UCSD-AML1 (cell line): ENCODE measurements around the gene ZNF212.
"Not testable (repeated sequence)": the region's sequence is repeated elsewhere in the genome, so short reads cannot be mapped to it uniquely, and the experiment has no call there.

ENCODE experiments used
- DNase-seq: peaks from one replicate; lab custom pipeline; 2025; ENCODE audit not compliant: unreplicated experiment; lab: John Stamatoyannopoulos, UW

Gene ZNF212

DNA sequence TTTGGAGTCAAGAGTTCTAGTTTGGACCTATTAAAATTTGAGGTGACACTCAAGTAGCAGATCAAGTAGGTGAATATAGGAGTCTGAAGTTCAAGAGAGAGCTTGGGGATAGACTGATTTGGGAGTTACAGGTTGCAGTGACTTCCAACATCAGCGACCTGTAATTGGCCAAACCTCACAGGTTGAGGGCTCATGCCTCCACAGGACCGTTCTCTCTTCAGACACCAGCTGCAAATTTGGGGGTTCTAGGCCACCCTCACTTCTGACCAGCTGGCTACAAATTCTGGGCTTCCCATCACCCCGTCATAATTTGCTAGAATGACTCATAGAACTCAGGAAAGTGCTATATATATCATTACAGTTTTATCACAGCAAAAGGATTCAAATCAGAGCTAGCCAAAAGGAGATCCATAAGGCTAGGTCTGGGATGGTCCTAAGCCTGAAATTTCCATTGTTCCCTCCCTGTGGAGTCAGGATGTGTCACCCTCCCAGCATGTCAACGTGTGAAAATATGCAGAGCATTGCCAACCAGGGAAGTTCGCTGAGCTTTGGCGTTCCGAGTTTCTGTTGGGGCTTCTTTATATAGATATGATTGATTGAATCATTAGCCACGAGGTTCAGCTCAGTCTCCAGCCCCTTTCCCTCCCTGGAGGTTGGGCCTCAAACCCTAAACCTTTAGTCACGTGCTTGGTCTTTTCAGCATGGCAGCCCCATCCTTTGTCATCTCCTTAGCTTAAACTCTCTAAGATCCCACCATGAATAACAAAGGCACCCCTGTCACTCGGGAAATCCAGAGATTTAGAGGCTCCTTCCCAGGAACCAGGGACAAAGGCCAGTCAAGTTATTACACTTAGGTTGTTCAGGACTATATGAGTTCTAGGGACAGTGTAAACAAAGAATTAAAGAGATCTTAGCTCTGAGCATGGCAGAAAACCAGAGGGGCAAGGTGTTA, 20.7 kb upstream of the ZNF212 start:
- DNase-seq: no peak

DNA sequence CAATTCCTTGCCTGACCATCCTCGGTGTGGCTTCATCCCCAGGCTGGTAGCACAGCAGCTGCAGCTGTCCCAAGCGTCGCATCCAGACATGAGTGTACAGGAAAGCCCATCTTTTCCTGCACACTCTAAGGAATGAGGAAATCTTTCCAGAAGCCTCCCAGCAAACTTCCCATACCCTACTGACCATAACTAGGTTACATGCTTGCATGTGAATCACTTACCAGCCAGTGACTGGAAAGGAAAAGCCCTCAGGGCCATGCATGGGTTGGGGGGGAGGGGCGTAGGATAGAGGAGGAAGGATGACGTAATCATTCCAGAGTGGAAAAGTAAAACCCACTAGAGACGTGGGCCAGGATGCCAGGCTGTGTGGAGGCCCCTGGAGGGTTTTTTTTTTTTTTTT, 18.9 kb upstream of the ZNF212 start:
- no peak for DNase-seq

DNA sequence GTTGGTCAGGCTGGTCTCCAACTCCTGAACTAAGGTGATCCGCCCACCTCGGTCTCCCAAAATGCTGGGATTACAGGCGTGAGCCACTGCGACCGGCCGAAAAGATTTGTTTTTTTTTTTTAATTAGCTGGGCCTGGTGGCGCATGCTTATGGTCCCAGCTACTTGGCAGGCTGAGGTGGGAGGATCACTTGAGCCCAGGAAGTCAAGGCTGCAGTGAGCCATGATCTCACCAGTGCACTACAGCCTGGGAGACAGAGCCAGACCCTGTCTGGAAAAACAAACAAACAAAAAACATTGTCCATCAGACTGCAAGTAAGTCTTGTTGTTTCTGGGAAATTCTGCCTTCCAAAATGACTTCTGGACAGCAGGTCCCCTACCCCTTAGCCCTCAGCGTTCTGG, 16.3 kb upstream of the ZNF212 start:
- DNase-seq: no peak

DNA sequence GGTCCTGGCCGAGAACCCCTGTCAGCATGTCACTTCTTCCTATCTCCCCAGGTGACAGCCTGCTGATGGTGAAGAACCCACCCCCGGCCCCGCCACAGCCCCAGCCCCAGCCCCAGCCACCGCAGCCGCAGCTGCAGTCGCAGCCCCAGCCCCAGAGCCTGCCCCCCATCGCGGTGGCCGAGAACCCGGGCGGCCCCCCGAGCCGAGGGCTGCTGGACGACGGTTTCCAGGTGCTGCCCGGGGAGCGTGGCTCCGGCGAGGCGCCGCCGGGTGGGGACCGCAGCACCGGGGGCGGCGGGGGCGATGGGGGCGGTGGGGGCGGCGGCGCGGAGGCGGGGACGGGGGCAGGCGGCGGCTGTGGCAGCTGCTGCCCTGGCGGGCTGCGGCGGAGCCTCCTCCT, 15.7 kb upstream of the ZNF212 start:
- no peak for DNase-seq

DNA sequence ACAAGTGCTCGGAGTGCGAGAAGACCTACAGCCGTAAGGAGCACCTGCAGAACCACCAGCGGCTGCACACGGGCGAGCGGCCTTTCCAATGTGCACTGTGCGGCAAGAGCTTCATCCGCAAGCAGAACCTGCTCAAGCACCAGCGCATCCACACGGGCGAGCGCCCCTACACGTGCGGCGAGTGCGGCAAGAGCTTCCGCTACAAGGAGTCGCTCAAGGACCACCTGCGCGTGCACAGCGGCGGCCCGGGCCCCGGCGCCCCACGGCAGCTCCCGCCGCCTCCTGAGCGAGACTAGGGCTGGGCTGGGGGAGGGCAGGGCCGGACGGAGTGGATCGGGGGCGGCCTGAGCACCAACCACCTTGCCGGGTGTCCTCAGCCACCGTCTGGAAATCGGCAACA, 15.1 kb upstream of the ZNF212 start:
- no peak for DNase-seq

DNA sequence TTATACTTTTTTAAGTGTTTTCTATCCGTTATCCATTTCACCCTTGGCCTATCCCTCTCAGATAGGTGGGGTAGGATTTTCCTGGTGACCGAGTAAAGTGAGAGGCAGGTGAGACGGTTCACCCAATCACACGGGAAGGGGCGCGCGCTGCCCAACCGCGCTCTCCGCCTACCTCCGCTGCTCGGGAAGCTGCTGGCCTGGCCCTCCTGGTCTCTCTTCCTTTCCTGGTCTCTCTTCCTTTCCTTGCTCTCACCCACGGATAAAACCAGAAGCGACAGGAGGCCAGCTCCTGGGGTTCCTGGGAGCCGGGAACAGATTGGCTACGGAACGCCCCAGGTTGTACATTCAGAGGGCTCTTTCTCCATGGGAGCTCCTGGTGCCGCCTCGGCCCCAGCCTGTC, 14.3 kb upstream of the ZNF212 start:
- DNase-seq: no peak

DNA sequence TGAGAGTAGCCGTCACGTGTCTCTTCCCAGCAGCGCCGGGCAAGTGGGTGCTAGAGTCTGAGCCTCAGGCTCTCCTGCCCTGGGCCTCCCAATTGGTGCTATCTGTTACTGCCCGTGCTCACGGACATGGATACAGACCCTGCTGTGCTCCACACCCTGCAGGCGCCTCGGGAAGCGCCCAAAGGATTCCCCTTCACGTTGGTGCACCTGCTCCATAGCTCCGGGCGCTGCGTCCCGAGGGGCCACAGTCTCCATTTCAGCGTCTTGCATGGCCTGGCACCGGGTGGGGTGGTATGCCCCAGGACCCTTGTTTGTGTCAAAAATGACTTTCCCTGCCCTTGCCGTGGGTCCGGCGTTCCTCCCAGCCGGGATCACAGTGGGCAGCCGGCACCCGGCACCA, 13.8 kb upstream of the ZNF212 start:
- DNase-seq: no peak

DNA sequence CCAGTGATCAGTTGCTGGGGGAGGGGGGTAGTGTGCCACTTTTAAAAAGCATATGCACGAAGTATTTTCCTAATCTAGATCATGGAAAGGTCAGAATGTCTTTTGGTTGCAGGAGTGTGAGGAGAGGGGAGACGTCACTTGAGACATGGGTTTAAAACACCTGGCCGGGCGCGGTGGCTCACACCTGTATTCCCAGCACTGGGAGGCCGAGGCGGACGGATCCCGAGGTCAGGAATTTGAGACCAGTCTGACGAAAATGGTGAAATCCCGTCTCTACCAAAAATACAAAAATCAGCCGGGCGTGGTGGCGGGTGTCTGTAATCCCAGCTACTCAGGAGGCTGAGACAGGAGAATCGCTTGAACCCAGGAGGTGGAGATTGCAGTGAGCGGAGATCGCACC, 13.1 kb upstream of the ZNF212 start:
- not testable (repeated sequence) for DNase-seq

DNA sequence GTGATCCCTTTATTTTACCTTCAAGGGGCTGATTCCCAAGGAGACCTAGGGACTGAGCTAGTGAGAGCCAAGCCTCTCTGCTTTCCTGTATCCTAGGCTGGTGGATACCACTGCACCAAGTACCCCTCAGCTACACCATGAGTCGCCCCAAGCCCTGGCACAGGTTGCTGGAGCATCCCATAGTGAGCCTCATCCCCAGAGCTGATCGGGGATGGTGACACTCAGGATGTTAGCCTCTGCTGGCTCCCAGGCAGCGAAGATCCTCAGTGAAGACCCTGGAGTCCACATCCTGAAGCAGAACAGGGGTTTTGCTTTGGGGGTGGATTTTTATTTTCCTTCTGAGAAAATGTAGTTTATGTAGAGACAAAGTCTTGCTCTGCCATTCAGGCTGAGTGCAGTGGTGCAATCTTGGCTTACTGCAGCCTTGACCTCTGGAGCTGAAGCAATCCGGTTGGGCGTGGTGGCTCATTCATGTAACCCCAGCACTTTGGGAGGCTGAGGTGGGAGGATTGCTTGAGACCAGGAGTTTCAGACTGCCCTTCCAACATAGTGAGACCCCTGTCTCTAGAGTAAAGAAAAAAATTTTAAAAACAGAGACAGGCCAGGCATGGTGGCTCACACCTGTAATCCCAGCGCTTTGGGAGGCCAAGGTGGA, 12.5 kb upstream of the ZNF212 start:
- no peak for DNase-seq

DNA sequence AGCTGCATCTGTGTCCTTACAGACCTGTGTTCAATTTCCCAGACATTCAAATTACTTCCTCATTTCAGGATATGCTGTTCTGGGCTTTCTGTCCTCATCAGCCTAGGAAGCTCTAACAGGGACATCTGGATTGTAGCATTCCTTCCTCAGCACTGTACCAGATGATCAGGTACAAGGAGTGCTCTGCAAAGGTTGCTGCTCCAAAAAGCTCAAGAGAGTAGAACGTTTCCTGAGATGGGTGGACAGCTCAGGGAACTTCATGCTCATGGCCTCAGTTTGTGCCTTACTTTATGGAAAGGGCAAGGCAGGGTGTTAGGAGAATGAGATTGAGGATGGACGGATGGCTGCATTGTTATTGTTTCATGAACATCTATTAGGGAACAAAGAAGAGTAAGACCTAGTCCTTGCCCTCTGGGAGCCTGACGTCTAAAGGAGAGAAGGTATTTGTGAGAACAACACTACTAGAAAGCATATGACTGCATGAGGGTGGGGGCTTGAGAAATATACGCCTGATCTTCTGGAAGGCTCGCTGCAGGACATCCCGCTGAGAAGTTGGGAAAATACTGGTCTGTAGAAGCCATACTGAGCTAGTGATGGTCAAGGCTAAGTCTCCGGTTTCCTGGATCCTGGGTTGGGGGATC, 10.5 kb upstream of the ZNF212 start:
- DNase-seq: no peak

DNA sequence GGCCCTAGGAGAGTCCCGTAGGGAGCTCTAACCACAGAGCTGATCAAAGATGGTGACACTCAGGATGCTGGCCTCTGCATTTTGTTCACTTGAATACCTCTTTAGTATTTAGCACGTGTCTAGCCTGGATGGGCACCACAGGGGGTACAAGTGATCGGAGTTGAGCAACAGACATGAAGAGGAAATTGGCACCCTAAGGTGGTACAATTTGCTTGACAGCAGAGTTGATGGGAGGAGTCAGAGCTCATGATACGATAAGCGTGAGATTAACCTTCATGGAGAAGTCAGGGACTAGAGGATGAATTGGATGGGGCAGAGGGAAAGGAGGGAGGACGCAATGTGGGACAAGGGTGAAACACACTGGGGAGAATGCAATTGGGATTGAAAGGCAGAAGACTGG, 9.9 kb upstream of the ZNF212 start:
- no peak for DNase-seq

DNA sequence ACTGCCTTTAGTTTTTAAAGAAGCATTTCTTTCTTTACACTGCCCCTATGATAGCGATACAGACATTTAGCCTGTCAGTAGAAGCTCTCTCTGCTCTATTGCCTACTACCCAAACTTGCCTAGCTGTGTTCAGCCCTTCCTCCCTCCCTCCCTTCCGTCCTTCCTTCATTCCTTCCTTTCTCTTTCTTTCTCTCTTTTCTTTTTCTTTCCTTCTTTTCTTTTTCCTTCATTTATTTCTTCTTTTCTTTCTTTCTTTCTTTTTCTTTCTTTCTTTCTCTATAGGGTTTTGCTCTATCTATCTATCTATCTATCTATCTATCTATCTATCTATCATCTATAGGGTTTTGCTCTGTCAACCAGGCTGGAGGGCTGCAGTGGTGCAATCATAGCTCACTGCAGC, 7.1 kb upstream of the ZNF212 start:
- no peak for DNase-seq

DNA sequence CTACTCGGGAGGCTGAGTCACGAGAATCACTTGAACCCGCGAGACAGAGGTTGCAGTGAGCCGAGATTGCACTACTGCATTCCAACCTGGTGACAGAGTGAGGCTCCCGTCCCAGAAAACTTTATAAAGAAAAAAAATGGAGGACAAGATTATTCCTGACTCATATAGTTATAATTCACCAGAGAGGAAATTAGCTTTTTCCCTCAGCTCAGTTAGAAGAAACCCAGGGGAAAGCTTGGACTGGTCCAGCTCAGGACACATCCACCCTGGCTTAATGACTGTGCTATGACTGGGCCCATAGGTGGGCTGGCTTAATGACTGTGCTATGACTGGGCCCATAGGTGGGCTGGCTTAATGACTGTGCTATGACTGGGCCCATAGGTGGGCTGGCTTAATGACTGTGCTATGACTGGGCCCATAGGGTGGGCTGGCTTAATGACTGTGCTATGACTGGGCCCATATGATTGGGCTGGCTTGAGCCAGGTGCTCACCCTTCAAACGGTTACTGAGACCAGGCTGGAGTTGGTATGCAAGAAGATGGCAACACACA, 5.7 kb upstream of the ZNF212 start:
- not testable (repeated sequence) for DNase-seq

DNA sequence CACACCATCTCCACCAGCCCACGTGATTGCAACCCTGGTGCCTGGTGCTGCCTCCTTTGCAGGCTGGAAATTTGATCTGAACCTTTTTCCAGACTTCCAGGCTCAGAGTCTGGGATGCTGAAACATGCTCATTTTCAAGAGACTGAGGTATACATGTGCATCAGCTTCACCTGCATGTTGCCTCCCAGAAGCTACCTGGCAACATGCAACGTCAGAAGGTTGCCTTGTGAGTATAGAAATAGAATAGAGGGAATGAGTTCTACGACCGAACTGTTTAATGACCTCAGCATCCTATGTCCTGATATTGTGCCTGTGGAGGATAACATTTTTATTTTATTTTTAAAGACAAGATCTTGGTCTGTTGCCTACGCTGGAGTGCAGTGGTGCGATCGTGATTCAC, 1.9 kb upstream of the ZNF212 start:
- no peak for DNase-seq

DNA sequence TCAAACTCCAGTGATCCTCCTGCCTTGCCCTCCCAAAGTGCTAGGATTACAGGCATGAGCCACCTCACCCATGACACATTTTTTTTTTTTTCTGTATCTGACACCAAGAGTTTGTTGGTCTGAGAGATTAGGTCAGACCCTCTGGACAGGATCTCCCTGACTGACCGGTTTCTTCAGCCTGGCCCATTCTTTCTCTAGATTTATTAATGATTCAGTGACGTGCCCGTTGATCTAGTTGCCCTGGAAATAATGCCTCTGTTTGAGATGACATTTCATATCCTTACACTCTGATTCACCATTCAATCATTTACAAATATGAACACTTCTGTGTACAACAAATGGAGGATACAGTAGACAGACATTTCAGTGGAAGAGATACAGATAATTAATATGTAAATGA, 1.4 kb upstream of the ZNF212 start:
- DNase-seq: no peak

DNA sequence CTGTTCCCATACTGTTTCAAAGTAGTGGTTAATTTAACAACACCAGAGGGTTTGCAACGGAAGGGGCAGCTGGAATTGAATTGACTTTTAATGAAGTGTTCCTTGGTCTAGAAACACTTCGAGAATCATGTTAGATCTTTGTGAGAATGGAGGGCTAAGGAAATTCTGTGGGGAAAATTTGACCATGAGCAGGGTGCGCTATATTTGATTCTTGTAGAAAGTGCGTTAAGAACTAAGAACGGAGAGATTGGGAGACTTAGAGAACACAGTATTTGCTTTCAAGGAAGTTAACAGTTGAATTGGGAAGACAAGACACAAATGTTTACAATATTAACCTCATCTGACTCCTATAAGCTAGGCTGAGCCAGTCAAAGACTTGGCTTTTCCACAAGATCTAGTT, 1.2 kb downstream of the ZNF212 start:
- no peak for DNase-seq

DNA sequence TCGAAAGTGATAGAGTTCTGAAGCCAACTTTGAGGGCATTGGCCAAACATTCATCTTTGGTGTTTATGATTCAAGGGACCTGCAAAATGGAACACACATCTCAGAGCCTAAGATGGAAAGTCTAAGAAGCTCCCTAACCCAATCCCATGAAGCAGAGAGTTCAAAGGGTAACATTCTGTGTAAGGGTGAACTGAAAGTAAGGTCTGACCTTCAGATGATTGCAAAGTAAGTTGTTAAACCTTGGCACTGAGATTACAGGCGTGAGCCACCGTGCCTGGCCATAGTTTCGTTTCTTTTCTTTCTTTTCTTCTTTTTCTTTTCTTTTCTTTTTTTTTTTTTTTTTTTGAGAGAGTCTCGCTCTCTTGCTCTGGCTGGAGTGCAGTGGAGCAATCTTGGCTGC, 2.2 kb downstream of the ZNF212 start:
- no peak for DNase-seq

DNA sequence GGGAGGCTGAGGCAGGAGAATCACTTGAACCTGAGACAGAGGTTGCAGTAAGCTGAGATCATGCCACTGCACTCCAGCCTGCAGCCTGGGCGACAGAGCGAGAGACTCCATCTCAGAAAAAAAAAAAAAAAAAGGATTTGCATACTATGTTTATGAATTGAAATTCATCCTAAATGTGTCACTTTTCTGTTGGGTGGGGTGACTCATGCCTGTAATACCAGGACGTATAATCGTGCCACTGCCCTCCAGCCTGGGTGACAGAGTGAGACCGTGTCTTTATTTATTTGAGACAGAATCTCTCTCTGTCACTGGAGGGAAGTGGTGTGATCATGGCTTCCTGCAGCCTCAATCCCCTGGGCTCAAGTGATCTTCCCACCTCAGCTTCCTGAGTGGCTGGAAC, 5.8 kb downstream of the ZNF212 start:
- DNase-seq: no peak

DNA sequence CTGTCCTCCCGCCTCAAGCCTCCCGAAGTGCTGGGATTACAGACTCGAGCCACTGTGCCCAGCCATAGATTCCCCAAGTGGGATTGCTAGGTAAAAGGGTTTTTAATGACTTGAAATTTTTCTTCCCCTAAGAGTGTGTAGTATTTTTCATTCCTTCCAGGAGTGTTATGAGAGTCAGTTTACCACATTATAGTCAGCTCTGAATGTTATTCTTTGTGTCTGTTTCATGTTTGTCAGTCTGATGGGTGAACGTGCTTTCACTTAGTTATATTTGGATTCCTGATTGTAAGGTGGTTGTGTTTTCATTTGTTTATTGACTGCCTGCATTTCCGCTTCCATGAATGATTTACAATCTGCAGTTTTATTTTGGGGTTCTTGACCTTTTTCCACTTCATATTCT, 6.3 kb downstream of the ZNF212 start:
- DNase-seq: no peak

DNA sequence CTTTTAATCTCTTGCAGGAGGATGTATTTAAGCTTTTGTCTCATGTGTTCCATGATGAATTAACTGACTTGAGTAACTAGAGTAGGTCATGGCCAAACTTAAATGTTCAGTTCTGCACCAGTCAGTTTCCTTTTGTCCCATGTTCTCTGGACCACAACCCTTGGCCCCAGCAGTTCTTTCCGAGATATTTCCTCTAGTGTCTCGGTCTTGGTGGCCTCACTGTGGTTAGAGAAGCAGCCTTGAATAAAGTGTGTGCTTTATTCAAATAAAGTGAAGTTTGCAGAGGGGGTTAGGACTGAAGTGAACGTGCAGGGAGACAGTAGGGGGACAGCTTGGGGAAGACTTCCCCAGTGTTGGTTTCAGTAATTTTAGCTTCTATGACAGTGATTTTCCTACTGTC, 9.3 kb downstream of the ZNF212 start:
- no peak for DNase-seq

DNA sequence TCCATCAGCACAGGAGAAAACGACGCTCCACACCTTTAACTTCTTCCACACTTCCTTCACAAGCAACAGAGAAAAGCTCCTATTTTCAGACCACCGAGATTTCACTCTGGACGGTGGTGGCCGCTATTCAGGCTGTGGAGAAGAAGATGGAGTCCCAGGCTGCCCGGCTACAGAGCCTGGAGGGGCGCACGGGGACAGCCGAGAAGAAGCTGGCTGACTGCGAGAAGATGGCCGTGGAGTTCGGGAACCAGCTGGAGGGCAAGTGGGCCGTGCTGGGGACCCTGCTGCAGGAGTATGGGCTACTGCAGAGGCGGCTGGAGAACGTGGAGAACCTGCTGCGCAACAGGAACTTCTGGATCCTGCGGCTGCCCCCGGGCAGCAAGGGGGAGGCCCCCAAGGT, 10.7 kb downstream of the ZNF212 start:
- DNase-seq: not testable (repeated sequence)

DNA sequence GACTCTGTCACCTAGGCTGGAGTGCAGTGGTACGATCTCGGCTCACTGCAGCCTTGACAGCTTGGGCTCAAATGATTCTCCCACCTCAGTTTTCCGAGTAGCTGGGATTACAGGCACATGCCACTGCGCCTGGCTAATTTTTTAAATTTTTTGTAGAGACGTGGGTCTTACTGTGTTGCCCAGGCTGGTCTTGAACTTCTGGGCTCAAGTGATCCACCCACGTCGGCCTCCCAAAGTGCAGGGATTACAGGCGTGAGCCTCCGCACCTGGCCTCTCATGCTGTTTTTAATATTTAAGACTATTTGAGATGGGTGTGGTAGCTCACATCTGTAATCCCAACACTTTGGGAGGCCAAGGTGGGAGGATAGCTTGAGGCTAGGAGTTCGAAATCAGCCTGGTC, 12.1 kb downstream of the ZNF212 start:
- DNase-seq: not testable (repeated sequence)
